HCT116 (cell line): ENCODE results near the gene RIOX2. TPM values are rescaled to one million over a fixed set of nuclear protein-coding genes. Genes with fewer than 3 reads are reported as not detected.
"Not testable (repeated sequence)": the region's sequence is repeated elsewhere in the genome, so short reads cannot be mapped to it uniquely, and the experiment has no call there.

ENCODE experiments used
- ATAC-seq: fragments of 200-7000 bp; cut with Tn5 transposase; 2 replicates; pipeline ENCODE4 v1.9.1; 2020; ENCODE audit warnings: mild to moderate bottlenecking, moderate library complexity
- BruUV-seq: library from RNA; stranded (reverse); fragments of 400-500 nt; replicated peaks from 2 replicates; lab custom pipeline; 2021; lab: Mats Ljungman, UMichigan
- CTCF ChIA-PET: fragments of 300-600 bp; sonication (Branson Sonifier 250); formaldehyde crosslinking; loops from one replicate; lab custom pipeline; 2021; ENCODE audit warnings: antibody characterized with exemption; lab: Charles Lee
- POLR2A ChIA-PET: fragments of 300-600, 350-600 bp; sonication (Branson Sonifier 250); formaldehyde crosslinking; loops from one replicate; lab custom pipeline; 2021; ENCODE audit warnings: antibody characterized with exemption; lab: Charles Lee
- RAD21 ChIA-PET, 2 experiments: fragments of 300-600 bp; sonication (Branson Sonifier 250); formaldehyde crosslinking; loops; one replicate each; lab custom pipeline; 2023; ENCODE audit warnings: low total read pairs in 2 of 2; ENCODE audit not compliant: uncharacterized antibody in 2 of 2, unreplicated experiment in 2 of 2, low non-redundant PET in 1 of 2; lab: Charles Lee
- DNase-seq: peaks from one replicate; pipeline ENCODE4 v3.0.0-alpha.2; 2010; ENCODE audit warnings: low read depth, low spot score
- H2AFZ ChIP-seq: fragments of 200-600 bp; shearing (Covaris generic), sonication (generic); 2 replicates; pipeline ENCODE4 v1.6.1; 2017; ENCODE audit warnings: low read depth, mixed run types, mixed read lengths, antibody characterized with exemption, low read length; ENCODE audit not compliant: poor library complexity, severe bottlenecking
- H3K27ac ChIP-seq: 2 replicates; pipeline ENCODE4 v1.5.1; 2012; ENCODE audit warnings: low read depth, low read length
- H3K27me3 ChIP-seq: fragments of 200-600 bp; sonication (generic); 2 replicates; pipeline ENCODE4 v1.6.1; 2016; ENCODE audit warnings: mixed run types, low read length, mixed read lengths; ENCODE audit not compliant: insufficient read depth
- H3K36me3 ChIP-seq, 2 experiments: fragments of 200-500 bp in 1 of 2; fragments of 200-600 bp in 1 of 2; sonication (Bioruptor generic) in 1 of 2; sonication (generic) in 1 of 2; 2 replicates each; pipeline versions ENCODE4 v1.5.1 to v1.6.1; 2014 to 2016; ENCODE audit warnings: low read length in 2 of 2, inconsistent platforms in 1 of 2, mixed read lengths in 1 of 2, mixed run types in 1 of 2; ENCODE audit not compliant: insufficient read depth in 2 of 2, control insufficient read depth in 1 of 2
- H3K4me1 ChIP-seq, 2 experiments: fragments of 200-600 bp in 1 of 2; sonication (generic) in 1 of 2; 2 replicates each; pipeline versions ENCODE4 v1.5.1 to v1.6.1; 2012 to 2017; ENCODE audit warnings: low read length in 2 of 2, inconsistent platforms in 1 of 2, mild to moderate bottlenecking in 1 of 2, mixed read lengths in 1 of 2, mixed run types in 1 of 2, moderate library complexity in 1 of 2; ENCODE audit not compliant: insufficient read depth in 2 of 2, control insufficient read depth in 1 of 2
- H3K4me2 ChIP-seq: fragments of 200-600 bp; sonication (generic); 2 replicates; pipeline ENCODE4 v1.6.1; 2017; ENCODE audit warnings: mixed run types, low read length, mixed read lengths
- H3K4me3 ChIP-seq, 2 experiments: fragments of 200-600 bp in 1 of 2; sonication (generic) in 1 of 2; replicated peaks in 1 of 2; 2 replicates each; pipeline ENCODE4 v1.5.1; 2011 to 2016; ENCODE audit warnings: low read length in 2 of 2, control low read depth in 1 of 2, low read depth in 1 of 2, mild to moderate bottlenecking in 1 of 2, mixed read lengths in 1 of 2, mixed run types in 1 of 2
- H3K79me2 ChIP-seq: fragments of 200-600 bp; sonication (generic); 2 replicates; pipeline ENCODE4 v1.6.1; 2017; ENCODE audit warnings: mild to moderate bottlenecking, mixed run types, low read length, moderate library complexity, mixed read lengths; ENCODE audit not compliant: insufficient read depth
- H3K9ac ChIP-seq: fragments of 200-600 bp; sonication (generic); 2 replicates; pipeline ENCODE4 v1.6.1; 2016; ENCODE audit warnings: low read length, mixed read lengths
- H3K9me2 ChIP-seq: fragments of 200-600 bp; sonication (generic), shearing (Covaris generic); 2 replicates; pipeline ENCODE4 v1.6.1; 2017; ENCODE audit warnings: mixed run types, mild to moderate bottlenecking, moderate library complexity; ENCODE audit not compliant: insufficient read depth
- H3K9me3 ChIP-seq, 2 experiments: fragments of 200-500 bp in 1 of 2; fragments of 200-600 bp in 1 of 2; sonication (Bioruptor generic) in 1 of 2; sonication (generic) in 1 of 2; 2 replicates each; pipeline ENCODE4 v1.6.1; 2014 to 2017; ENCODE audit warnings: low read length in 2 of 2, mixed read lengths in 2 of 2, inconsistent platforms in 1 of 2, low read depth in 1 of 2, mild to moderate bottlenecking in 1 of 2, mixed run types in 1 of 2, moderate library complexity in 1 of 2; ENCODE audit not compliant: control insufficient read depth in 1 of 2, insufficient read depth in 1 of 2
- H4K20me1 ChIP-seq: fragments of 200-600 bp; sonication (generic), shearing (Covaris generic); 2 replicates; pipeline ENCODE4 v1.6.1; 2017; ENCODE audit warnings: mixed run types, mild to moderate bottlenecking, moderate library complexity; ENCODE audit not compliant: insufficient read depth
- intact Hi-C: fragments of 100-400 bp; cut with micrococcal nuclease; formaldehyde crosslinking; loops from 2 replicates; pipeline ENCODE4 v1.10.0; 2022
- total RNA-seq: library from RNA; stranded (reverse); gene quantifications from one replicate; pipeline ENCODE4 v1.2.1, GENCODE V29; 2021; ENCODE audit not compliant: unreplicated experiment
- TF ChIP-seq, protein P1 (sequence below): IDR thresholded peaks from 2 replicates; pipeline ENCODE4 v1.6.1; 2012; ENCODE audit warnings: low read depth

The RIOX2 gene
- total RNA-seq, 1 experiment from 2014 or later, result 39.1 TPM

DNA sequence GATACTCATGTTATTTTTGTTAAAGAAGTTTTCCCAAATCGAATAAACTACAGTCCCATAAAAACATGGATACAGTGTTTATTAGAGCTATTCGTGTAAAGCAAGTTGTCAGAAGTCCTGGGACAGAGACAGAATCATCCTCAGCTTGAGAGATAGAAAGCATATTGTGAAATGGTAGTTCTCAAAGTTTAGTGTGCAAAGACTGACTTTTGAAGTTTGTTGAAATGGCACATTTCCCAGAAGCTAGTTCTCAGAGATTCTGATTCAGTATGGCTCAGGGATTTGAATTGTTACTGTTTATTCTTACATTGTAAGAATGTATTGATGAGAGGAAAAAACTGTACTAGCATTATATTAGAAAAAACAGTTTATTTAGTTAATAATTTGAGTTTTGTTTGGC lies 40.7 kb upstream of the RIOX2 start (continued):
- TF ChIP-seq, protein P1, sequence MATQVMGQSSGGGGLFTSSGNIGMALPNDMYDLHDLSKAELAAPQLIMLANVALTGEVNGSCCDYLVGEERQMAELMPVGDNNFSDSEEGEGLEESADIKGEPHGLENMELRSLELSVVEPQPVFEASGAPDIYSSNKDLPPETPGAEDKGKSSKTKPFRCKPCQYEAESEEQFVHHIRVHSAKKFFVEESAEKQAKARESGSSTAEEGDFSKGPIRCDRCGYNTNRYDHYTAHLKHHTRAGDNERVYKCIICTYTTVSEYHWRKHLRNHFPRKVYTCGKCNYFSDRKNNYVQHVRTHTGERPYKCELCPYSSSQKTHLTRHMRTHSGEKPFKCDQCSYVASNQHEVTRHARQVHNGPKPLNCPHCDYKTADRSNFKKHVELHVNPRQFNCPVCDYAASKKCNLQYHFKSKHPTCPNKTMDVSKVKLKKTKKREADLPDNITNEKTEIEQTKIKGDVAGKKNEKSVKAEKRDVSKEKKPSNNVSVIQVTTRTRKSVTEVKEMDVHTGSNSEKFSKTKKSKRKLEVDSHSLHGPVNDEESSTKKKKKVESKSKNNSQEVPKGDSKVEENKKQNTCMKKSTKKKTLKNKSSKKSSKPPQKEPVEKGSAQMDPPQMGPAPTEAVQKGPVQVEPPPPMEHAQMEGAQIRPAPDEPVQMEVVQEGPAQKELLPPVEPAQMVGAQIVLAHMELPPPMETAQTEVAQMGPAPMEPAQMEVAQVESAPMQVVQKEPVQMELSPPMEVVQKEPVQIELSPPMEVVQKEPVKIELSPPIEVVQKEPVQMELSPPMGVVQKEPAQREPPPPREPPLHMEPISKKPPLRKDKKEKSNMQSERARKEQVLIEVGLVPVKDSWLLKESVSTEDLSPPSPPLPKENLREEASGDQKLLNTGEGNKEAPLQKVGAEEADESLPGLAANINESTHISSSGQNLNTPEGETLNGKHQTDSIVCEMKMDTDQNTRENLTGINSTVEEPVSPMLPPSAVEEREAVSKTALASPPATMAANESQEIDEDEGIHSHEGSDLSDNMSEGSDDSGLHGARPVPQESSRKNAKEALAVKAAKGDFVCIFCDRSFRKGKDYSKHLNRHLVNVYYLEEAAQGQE, result no peak

DNA sequence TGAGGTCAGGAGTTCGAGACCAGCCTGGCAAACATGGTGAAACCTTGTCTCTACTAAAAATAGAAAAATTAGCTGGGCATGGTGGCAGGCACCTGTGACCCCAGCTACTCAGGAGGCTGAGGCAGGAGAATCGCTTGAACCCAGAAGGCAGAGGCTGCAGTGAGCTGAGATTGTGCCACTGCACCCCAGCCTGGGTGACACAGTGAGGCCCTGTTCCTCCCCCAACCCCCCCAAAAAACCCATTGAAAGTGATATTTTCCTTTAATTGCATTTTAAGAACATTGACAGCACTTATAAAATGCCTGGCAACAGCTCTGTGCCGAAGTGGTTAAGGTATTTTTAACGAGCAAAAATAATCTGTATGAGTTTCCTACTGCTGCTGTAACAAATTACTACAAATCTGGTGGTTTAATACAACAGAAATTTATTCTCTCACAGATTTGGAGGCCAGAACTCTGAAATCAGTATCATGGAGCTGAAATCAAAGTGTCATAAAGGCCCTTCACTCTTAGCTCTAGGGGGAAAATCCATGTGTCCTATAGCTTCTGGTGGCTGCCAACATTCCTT lies 38.7 kb upstream of the RIOX2 start:
- H3K36me3 ChIP-seq, BruUV-seq, H4K20me1 ChIP-seq, H3K4me3 ChIP-seq, POLR2A ChIA-PET, H3K27me3 ChIP-seq, H3K9me3 ChIP-seq, ATAC-seq, H3K27ac ChIP-seq, H3K9ac ChIP-seq, H3K9me2 ChIP-seq, H3K4me2 ChIP-seq, RAD21 ChIA-PET, intact Hi-C loops, DNase-seq, H3K79me2 ChIP-seq, H2AFZ ChIP-seq: not testable (repeated sequence)
- H3K4me1 ChIP-seq, result peaks cover 0 to 11% of the 10 kb centered on the region in 2 experiments; a peak in 2 of 4 replicates
- CTCF ChIA-PET, result interaction anchor here (1.5 kb wide), 1 partner anchor 12 kb away, joined by 7 read pairs; no protein-coding TSS in a partner anchor
